Left lung (tissue), 10 donors: ENCODE measurements around the gene TXNDC9. TPM values are rescaled to one million over a fixed set of nuclear protein-coding genes. Genes with fewer than 3 reads are reported as not detected.
"Not testable (repeated sequence)": the region's sequence is repeated elsewhere in the genome, so short reads cannot be mapped to it uniquely, and the experiment has no call there.

Experiments used
- ATAC-seq: fragments of 200-7000 bp; cut with Tn5 transposase; one replicate; pipeline ENCODE4 v1.9.1; 2020; ENCODE audit warnings: moderate library complexity
- DNase-seq, 4 donors: peaks; one replicate each; pipeline ENCODE4 v3.0.0-alpha.2; 2013 to 2020
- H3K27ac ChIP-seq, 2 donors: fragments of 200-600 bp; sonication (generic) in 1 of 2; one replicate each; pipeline versions ENCODE4 v1.5.0 to v1.8.0; 2020 to 2021
- H3K27me3 ChIP-seq, 2 donors: fragments of 200-600 bp; sonication (generic) in 1 of 2; one replicate each; pipeline versions ENCODE4 v1.5.0 to v1.8.0; 2020 to 2021
- H3K36me3 ChIP-seq, 2 donors: fragments of 200-600 bp; sonication (generic) in 1 of 2; one replicate each; pipeline versions ENCODE4 v1.5.0 to v1.8.0; 2020 to 2021
- H3K4me1 ChIP-seq, 2 donors: fragments of 200-600 bp; one replicate each; pipeline ENCODE4 v1.8.0; 2021
- H3K4me3 ChIP-seq, 2 donors: fragments of 200-600 bp; sonication (generic) in 1 of 2; one replicate each; pipeline versions ENCODE4 v1.5.0 to v1.8.0; 2020 to 2021; ENCODE audit warnings: mild to moderate bottlenecking in 1 of 2
- H3K9me3 ChIP-seq, 2 donors: fragments of 200-600 bp; sonication (generic) in 1 of 2; one replicate each; pipeline versions ENCODE4 v1.5.0 to v1.8.0; 2020 to 2021
- intact Hi-C, 2 donors: fragments of 100-400 bp; cut with DNase I; formaldehyde crosslinking; loops; one replicate each; pipeline versions ENCODE4 v1.11.2 to v1.14.2; 2022
- polyA plus RNA-seq, 6 donors: library from polyadenylated mRNA; unstranded; fragments of 120-200 nt; gene quantifications; one replicate each; pipeline ENCODE4 v1.2.1, GENCODE V29; 2013; ENCODE audit not compliant: insufficient read length in 6 of 6
- total RNA-seq, 2 donors: library from RNA; stranded (reverse); fragmentation: NEBNext Ultra II Directional; extraction: Animal tissue kit (Norgen Biotek cat#: 25700); gene quantifications; one replicate each; pipeline ENCODE4 v1.2.1, GENCODE V29; 2021
- TF ChIP-seq, protein P1 (sequence below), 2 donors: fragments of 200-600 bp; sonication (generic) in 1 of 2; IDR thresholded peaks; one replicate each; pipeline versions ENCODE4 v1.5.0 to v1.8.0; 2021; ENCODE audit warnings: antibody characterized with exemption in 2 of 2
- donor health status: DM: no; HTN: yes; CAD: no.
- donor health status: DM: no; HTN: no; CAD: no.

The TXNDC9 gene
- total and polyA plus RNA-seq, 8 donors, result 27.2 to 43.7 (median 35.7) TPM

DNA sequence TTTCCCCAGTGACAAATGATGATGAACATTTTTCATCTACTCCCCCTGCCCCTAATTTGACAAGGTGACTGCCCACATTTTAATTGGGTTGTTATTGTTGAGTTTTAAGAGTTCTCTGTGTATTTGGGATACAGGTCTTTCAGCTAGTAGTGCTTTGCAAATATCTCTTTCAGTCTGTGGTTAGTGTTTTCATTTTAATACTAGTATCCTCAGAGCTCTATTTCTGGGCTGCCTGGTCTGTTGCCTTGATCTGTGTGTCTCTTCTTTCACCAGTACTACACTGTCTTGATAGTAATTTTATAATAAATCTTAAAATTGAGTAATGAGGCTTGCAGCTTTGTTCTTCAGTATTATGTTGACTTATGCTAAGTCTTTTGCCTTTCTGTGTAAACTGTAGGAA lies 20.7 kb upstream of the TXNDC9 start:
- no peak for DNase-seq
- intact Hi-C loops, result no loop called here
- no peaks in the 10 kb centered on the region for H3K4me1 ChIP-seq
- no peak for ATAC-seq
- peaks cover 0 to 12% of the 10 kb centered on the region in 2 donors for H3K36me3 ChIP-seq
- TF ChIP-seq, protein P1, sequence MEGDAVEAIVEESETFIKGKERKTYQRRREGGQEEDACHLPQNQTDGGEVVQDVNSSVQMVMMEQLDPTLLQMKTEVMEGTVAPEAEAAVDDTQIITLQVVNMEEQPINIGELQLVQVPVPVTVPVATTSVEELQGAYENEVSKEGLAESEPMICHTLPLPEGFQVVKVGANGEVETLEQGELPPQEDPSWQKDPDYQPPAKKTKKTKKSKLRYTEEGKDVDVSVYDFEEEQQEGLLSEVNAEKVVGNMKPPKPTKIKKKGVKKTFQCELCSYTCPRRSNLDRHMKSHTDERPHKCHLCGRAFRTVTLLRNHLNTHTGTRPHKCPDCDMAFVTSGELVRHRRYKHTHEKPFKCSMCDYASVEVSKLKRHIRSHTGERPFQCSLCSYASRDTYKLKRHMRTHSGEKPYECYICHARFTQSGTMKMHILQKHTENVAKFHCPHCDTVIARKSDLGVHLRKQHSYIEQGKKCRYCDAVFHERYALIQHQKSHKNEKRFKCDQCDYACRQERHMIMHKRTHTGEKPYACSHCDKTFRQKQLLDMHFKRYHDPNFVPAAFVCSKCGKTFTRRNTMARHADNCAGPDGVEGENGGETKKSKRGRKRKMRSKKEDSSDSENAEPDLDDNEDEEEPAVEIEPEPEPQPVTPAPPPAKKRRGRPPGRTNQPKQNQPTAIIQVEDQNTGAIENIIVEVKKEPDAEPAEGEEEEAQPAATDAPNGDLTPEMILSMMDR (IDR thresholded peaks at IDR 0.05), result no peak
- no peaks in the 10 kb centered on the region for H3K27me3 ChIP-seq
- no peak overlapping the region for H3K27ac ChIP-seq
- no peak overlapping the region for H3K4me3 ChIP-seq
- no peaks in the 10 kb centered on the region for H3K9me3 ChIP-seq

DNA sequence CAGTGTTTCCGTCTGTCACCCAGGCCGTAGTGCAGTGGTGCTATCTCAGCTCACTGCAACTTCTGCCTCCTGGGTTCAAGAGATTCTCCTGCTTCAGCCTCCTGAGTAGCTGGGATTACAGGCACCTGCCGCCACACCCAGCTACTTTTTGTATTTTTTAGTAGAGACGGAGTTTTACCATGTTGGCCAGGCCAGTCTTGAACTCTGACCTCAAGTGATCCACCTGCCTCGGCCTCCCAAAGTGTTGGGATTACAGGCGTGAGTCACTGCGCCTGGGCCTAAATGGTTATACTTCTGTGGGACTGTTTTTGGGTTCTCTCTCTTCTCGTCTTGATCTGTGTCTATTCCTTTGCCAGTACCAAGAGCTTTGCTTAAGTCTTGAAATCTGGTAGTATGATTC lies 18.7 kb upstream of the TXNDC9 start:
- H3K36me3 ChIP-seq, H3K27me3 ChIP-seq, intact Hi-C loops, DNase-seq, H3K4me3 ChIP-seq, H3K9me3 ChIP-seq, H3K4me1 ChIP-seq, H3K27ac ChIP-seq, ATAC-seq: not testable (repeated sequence)

DNA sequence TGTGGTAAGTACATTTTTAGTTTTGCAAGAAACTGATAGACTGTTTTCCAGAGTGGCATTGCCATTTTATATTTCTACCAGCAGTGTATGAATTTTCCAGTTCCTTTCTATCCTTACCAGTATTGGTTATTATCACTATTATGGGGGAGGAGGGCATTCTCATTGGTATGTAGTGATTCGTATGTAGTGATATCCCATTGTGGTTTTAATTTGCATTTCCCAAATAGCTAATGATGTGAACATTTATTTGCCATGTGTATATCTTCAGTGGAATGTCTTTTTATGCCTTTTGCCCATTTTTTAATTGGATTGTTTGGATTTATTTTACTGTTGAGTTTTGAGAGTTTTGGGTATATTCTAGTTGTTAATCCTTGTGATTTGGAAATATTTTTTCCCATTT lies 17.9 kb upstream of the TXNDC9 start:
- DNase-seq, result no peak
- Histone ChIP-seq H3K4me3 (no peak overlapping the region), H3K27me3 (no peaks in the 10 kb centered on the region), H3K27ac (no peak overlapping the region), H3K9me3 (no peaks in the 10 kb centered on the region), H3K4me1 (no peaks in the 10 kb centered on the region), H3K36me3 (no peaks in the 10 kb centered on the region)
- ATAC-seq, result no peak
- intact Hi-C loops, result no loop called here
- TF ChIP-seq, protein P1 (IDR thresholded peaks at IDR 0.05), result no peak

DNA sequence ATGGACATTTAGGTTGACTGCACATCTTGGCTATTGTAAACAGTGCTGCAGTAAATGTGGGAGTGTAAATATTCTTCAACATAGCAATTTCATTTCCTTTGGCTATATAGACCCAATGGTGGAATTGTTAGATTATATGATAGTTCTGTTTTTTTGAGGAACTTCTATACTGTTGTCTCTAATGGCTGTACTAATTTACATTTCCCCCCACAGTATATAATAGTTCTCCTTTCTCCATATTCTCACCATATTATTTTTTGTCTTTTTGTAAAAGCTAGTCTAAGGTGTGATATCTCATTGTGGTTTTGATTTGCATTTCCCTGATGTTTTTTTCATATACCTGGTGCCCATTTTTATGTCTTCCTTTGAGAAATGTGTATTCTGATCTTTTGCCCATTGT lies 14.1 kb upstream of the TXNDC9 start:
- H3K9me3 ChIP-seq, result no peaks in the 10 kb centered on the region
- intact Hi-C loops, result no loop called here
- no peak for DNase-seq
- H3K27ac ChIP-seq, result no peak overlapping the region
- TF ChIP-seq, protein P1 (IDR thresholded peaks at IDR 0.05), result no peak
- H3K36me3 ChIP-seq, result no peaks in the 10 kb centered on the region
- H3K4me1 ChIP-seq, result no peaks in the 10 kb centered on the region
- H3K4me3 ChIP-seq, result no peak overlapping the region
- no peak for ATAC-seq
- H3K27me3 ChIP-seq, result no peaks in the 10 kb centered on the region

DNA sequence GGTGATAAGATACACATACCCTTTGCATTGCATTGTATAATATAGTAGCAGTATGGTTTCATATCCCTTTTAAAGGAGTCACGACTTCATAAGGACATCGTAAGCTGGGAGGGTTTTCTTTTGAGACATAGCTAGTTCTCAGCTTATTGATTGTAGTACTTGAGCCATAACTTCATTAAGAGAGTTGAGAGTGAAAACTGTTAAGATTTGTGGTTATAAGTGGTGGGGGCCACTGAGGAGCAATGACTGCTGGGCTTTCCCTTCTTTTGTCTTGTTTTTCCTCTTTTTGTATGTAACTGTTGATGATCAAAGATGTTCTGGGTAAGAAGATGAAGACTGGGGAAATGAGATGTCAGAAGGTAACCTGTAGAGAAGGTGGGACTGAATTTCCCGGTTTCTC lies 12.0 kb upstream of the TXNDC9 start:
- H3K27ac ChIP-seq, result no peak overlapping the region
- intact Hi-C loops, result no loop called here
- H3K4me1 ChIP-seq, result no peaks in the 10 kb centered on the region
- no peak overlapping the region for H3K4me3 ChIP-seq
- no peaks in the 10 kb centered on the region for H3K36me3 ChIP-seq
- H3K9me3 ChIP-seq, result no peaks in the 10 kb centered on the region
- H3K27me3 ChIP-seq, result no peaks in the 10 kb centered on the region
- TF ChIP-seq, protein P1 (IDR thresholded peaks at IDR 0.05), result no peak
- ATAC-seq (no peak), DNase-seq (no peak)

DNA sequence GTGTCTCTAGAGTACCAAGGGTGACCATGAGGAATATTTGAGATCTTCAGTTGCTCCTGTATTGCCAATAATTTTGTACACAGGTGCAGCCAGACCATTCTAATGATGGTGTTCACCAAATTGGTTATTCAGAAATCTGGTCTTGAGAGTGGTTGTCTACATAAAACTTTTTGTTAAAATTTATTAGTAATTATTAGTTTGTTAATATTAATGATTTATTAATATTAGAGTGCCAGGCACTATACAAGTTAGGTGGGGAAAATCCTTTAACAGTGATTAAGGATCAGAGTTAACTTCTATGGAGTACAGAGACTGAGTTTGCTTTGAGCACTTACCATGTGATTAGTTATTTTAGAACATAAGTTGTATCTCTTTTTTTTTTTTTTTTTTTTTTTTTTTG lies 10.1 kb upstream of the TXNDC9 start:
- TF ChIP-seq, protein P1 (IDR thresholded peaks at IDR 0.05), result no peak
- H3K4me3 ChIP-seq, result no peak overlapping the region
- intact Hi-C loops, result no loop called here
- H3K27ac ChIP-seq, result no peak overlapping the region
- DNase-seq (no peak), ATAC-seq (no peak)
- H3K4me1 ChIP-seq, result no peaks in the 10 kb centered on the region
- no peaks in the 10 kb centered on the region for H3K36me3 ChIP-seq
- no peaks in the 10 kb centered on the region for H3K9me3 ChIP-seq
- no peaks in the 10 kb centered on the region for H3K27me3 ChIP-seq

DNA sequence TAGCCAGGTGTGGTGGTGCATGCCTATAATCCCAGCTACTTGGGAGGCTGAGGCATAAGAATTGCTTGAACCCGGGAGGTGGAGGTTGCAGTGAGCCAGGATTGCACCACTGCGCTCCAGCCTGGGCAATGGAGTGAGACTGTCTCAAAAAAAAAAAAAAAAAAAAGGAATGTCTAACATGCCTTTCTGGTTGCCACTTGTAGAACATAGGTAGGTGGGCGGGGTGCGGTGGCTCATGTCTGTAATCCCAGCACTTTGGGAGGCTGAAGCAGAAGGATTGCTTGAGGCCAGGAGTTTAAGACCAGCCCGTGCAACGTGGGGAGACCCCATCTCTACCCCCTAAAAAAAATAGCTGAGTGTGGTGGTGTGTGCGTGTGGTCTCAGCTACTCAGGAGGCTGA lies 9.3 kb upstream of the TXNDC9 start:
- intact Hi-C loops, result not testable (repeated sequence)

More for the DNA sequence above, 9.3 kb upstream of the TXNDC9 start:
- not testable (repeated sequence) for H3K27me3 ChIP-seq, DNase-seq, H3K4me1 ChIP-seq, H3K9me3 ChIP-seq, H3K27ac ChIP-seq, H3K4me3 ChIP-seq, H3K36me3 ChIP-seq, ATAC-seq
